ENCODE results near the gene ELFN2. TPM values are rescaled to one million over a fixed set of nuclear protein-coding genes. Genes with fewer than 3 reads are reported as not detected.

ELFN2 gene
- total RNA-seq, 2 donors from 2014 or later: not detected

- no peak for TF ChIP-seq CTCF (IDR thresholded peaks at IDR 0.05)
- ATAC-seq (ENCODE audit: insufficient number of reproducible peaks, low FRiP score, low read depth): no peak
- Histone ChIP-seq H3K36me3 (no peaks in the 10 kb centered on the region), H3K9me3 (no peaks in the 10 kb centered on the region), H3K4me3 (peak overlapping the region; percentile 67), H3K27me3 (replicated peaks; ENCODE audit: insufficient read depth) (no peaks in the 10 kb centered on the region), H3K4me1 (ENCODE audit: control insufficient read depth in 1 of 2, low read depth in 2 of 2) (peaks cover 0 to 12% of the 10 kb centered on the region in 2 donors), H3K27ac (no peak overlapping the region)
- no peak for DNase-seq (ENCODE audit: low spot score)
Observed at GRCh38 chr22:37427711-37428635, 694 bp upstream of the ELFN2 start.

- Histone ChIP-seq H3K27ac (no peak overlapping the region), H3K4me1 (ENCODE audit: control insufficient read depth in 1 of 2, low read depth in 2 of 2) (peaks cover 0 to 12% of the 10 kb centered on the region in 2 donors), H3K9me3 (no peaks in the 10 kb centered on the region), H3K4me3 (peak overlapping the region; percentile 67), H3K27me3 (replicated peaks; ENCODE audit: insufficient read depth) (no peaks in the 10 kb centered on the region), H3K36me3 (no peaks in the 10 kb centered on the region)
- ATAC-seq (ENCODE audit: insufficient number of reproducible peaks, low FRiP score, low read depth) (no peak), DNase-seq (ENCODE audit: low spot score) (no peak)
- no peak for TF ChIP-seq CTCF (IDR thresholded peaks at IDR 0.05)
Observed at GRCh38 chr22:37426706-37427134, 559 bp downstream of the ELFN2 start.

GRCh38 chr22:37425800-37426705, 1.2 kb downstream of the ELFN2 start:
- Histone ChIP-seq H3K4me3 (no peak overlapping the region), H3K27me3 (replicated peaks; ENCODE audit: insufficient read depth) (no peaks in the 10 kb centered on the region), H3K36me3 (no peaks in the 10 kb centered on the region), H3K4me1 (ENCODE audit: control insufficient read depth in 1 of 2, low read depth in 2 of 2) (peaks cover 0 to 12% of the 10 kb centered on the region in 2 donors), H3K27ac (no peak overlapping the region), H3K9me3 (no peaks in the 10 kb centered on the region)
- no peak for ATAC-seq (ENCODE audit: insufficient number of reproducible peaks, low FRiP score, low read depth)
- DNase-seq (ENCODE audit: low spot score): no peak
- TF ChIP-seq CTCF (IDR thresholded peaks at IDR 0.05): no peak

DNA sequence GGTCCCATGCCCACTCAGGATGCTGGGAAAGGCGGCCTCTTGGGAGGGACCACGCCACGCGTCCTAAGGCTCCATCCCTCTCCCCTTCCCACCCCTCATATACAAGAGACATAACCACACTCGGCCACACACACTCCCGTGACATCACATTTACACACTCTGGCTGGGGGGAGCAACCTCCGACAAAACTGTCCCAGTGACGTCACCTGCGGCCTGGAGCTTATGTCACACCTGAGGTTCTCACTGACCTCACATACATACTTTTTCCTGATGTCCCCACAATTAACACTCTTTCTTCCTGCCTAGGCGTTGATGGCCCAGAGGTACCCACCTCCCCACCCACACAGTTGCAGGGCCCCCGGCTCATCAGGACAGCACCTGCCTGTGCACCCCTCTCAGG, 1.9 kb downstream of the ELFN2 start:
- Histone ChIP-seq H3K27ac (no peak overlapping the region), H3K4me1 (ENCODE audit: control insufficient read depth in 1 of 2, low read depth in 2 of 2) (peaks cover 0 to 12% of the 10 kb centered on the region in 2 donors), H3K36me3 (no peaks in the 10 kb centered on the region), H3K27me3 (replicated peaks; ENCODE audit: insufficient read depth) (no peaks in the 10 kb centered on the region), H3K4me3 (no peak overlapping the region), H3K9me3 (no peaks in the 10 kb centered on the region)
- ATAC-seq (ENCODE audit: insufficient number of reproducible peaks, low FRiP score, low read depth) (no peak), DNase-seq (ENCODE audit: low spot score) (no peak)
- no peak for TF ChIP-seq CTCF (IDR thresholded peaks at IDR 0.05)

GRCh38 chr22:37423283-37423682, 4.0 kb downstream of the ELFN2 start:
- H3K27me3 ChIP-seq (replicated peaks; ENCODE audit: insufficient read depth): no peaks in the 10 kb centered on the region
- H3K4me1 ChIP-seq (ENCODE audit: control insufficient read depth in 1 of 2, low read depth in 2 of 2): peaks cover 0 to 12% of the 10 kb centered on the region in 2 donors
- H3K36me3 ChIP-seq: no peaks in the 10 kb centered on the region
- no peak for TF ChIP-seq CTCF (IDR thresholded peaks at IDR 0.05)
- H3K9me3 ChIP-seq: no peaks in the 10 kb centered on the region
- ATAC-seq (ENCODE audit: insufficient number of reproducible peaks, low FRiP score, low read depth): no peak
- H3K27ac ChIP-seq: no peak overlapping the region
- DNase-seq (ENCODE audit: low spot score): no peak
- H3K4me3 ChIP-seq: no peak overlapping the region

Measured in thoracic aorta (tissue), 2 donors.